HG03558 (cell line): Measurements from ENCODE around the gene CIITA.
"Not testable (repeated sequence)": the region's sequence is repeated elsewhere in the genome, so short reads cannot be mapped to it uniquely, and the experiment has no call there.

Experiments
- ATAC-seq: cut with Tn5 transposase; IDR thresholded peaks from one replicate; pipeline ENCODE4 v1.9.1; 2021; ENCODE audit warnings: moderate number of reproducible peaks; ENCODE audit not compliant: unreplicated experiment; ENCODE audit errors: extremely low read depth

CIITA gene

GRCh38 chr16:10876799-10877341 is at the start of gene CIITA:
Gene CIITA, plus strand, starts transcription at chr16:10877202. Its CDS starts 129 bp downstream, at chr16:10877331.
- ATAC-seq: peak; percentile 33

GRCh38 chr16:10827691-10828341 is 49.2 kb upstream of the CIITA start:
- no peak for ATAC-seq

- ATAC-seq: no peak
Observed at GRCh38 chr16:10828851-10829366, 48.1 kb upstream of the CIITA start.

GRCh38 chr16:10829390-10830098 is 47.5 kb upstream of the CIITA start:
- ATAC-seq: not testable (repeated sequence)

- ATAC-seq: not testable (repeated sequence)
Observed at GRCh38 chr16:10830240-10830639, 46.8 kb upstream of the CIITA start.

GRCh38 chr16:10831894-10832886 is 44.8 kb upstream of the CIITA start:
- ATAC-seq: no peak

- no peak for ATAC-seq
Observed at GRCh38 chr16:10833271-10833670, 43.7 kb upstream of the CIITA start.

- no peak for ATAC-seq
Observed at GRCh38 chr16:10834130-10834529, 42.9 kb upstream of the CIITA start.

GRCh38 chr16:10834766-10835165 is 42.2 kb upstream of the CIITA start:
- ATAC-seq: no peak

GRCh38 chr16:10835281-10835931 is 41.6 kb upstream of the CIITA start:
- ATAC-seq: peak; percentile 64

- ATAC-seq: no peak
Observed at GRCh38 chr16:10836174-10836853, 40.7 kb upstream of the CIITA start.

GRCh38 chr16:10838621-10839278 is 38.3 kb upstream of the CIITA start:
- no peak for ATAC-seq

GRCh38 chr16:10839279-10839666 is 37.7 kb upstream of the CIITA start:
- no peak for ATAC-seq

- no peak for ATAC-seq
Observed at GRCh38 chr16:10840703-10841102, 36.3 kb upstream of the CIITA start.

GRCh38 chr16:10846213-10846998 is 30.6 kb upstream of the CIITA start:
- ATAC-seq: no peak

- no peak for ATAC-seq
Observed at GRCh38 chr16:10847176-10847575, 29.8 kb upstream of the CIITA start.

GRCh38 chr16:10849736-10850477 is 27.1 kb upstream of the CIITA start:
- ATAC-seq: no peak
